ENCODE measurements around the gene WASHC3. TPM values are rescaled to one million over a fixed set of nuclear protein-coding genes. Genes with fewer than 3 reads are reported as not detected.

WASHC3 gene
- total RNA-seq, 6 experiments from 2014 or later: 49.2 to 61.0 (median 54.8) TPM

- Mint-ChIP-seq H3K9me3 (no peaks in the 10 kb centered on the region), H3K36me3 (ENCODE audit: low read depth) (peaks cover 17% of the 10 kb centered on the region), H3K27ac (no peak overlapping the region), H3K4me1 (ENCODE audit: low read depth) (peaks cover 5% of the 10 kb centered on the region), H3K4me3 (no peak overlapping the region), H3K27me3 (ENCODE audit: insufficient read depth) (no peaks in the 10 kb centered on the region)
- DNase-seq: no peak
- TF ChIP-seq CTCF (IDR thresholded peaks at IDR 0.05): no peak
Observed at GRCh38 chr12:102016472-102016871, 45.3 kb downstream of the WASHC3 start.

DNA sequence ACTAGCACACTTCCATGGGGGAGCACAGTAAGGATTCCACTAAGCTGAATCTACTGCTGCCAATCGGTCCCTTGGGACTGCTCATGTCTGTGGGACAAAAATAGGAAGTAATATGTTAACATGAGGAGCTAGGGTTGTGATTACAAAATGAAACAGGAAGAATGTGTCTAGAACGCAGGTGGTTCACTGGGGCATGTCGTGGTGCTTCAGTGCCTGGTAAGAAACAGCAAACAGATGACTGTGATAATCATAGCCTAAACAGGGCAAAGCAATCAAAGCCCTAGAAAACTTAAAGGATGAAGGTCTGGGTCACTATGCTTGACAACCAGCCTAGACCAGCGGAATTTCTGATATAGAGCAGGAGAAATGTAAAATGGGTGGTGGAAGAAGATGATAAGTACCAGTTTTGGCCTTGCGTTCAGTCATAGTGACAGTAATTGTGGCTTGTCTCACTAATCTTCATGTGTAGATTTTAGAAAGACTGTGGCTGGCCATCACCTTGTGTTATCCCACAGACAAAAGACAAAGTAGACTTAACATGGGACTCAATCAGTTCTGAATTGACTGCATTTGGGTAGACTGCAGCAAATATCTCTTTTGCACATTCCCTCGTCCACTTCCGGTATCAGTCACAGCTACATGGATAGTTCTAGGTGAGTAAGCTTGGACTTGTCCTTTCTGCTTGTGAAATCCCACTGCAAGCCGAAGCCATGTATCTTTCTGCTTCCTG lies 51.4 kb downstream of the WASHC3 start:
- Mint-ChIP-seq H3K4me1 (ENCODE audit: low read depth) (no peaks in the 10 kb centered on the region), H3K36me3 (ENCODE audit: low read depth) (peaks cover 5% of the 10 kb centered on the region; the same call in 1 of the 2 replicates), H3K27me3 (ENCODE audit: insufficient read depth) (no peaks in the 10 kb centered on the region), H3K9me3 (no peaks in the 10 kb centered on the region), H3K27ac (no peak overlapping the region), H3K4me3 (no peak overlapping the region)
- no peak for TF ChIP-seq CTCF (IDR thresholded peaks at IDR 0.05)
- DNase-seq: no peak

- Mint-ChIP-seq H3K9me3 (no peaks in the 10 kb centered on the region), H3K4me1 (ENCODE audit: low read depth) (no peaks in the 10 kb centered on the region), H3K36me3 (ENCODE audit: low read depth) (peaks cover 5% of the 10 kb centered on the region; the same call in 1 of the 2 replicates), H3K27ac (no peak overlapping the region), H3K27me3 (ENCODE audit: insufficient read depth) (no peaks in the 10 kb centered on the region), H3K4me3 (no peak overlapping the region)
- no peak for TF ChIP-seq CTCF (IDR thresholded peaks at IDR 0.05)
- no peak for DNase-seq
Observed at GRCh38 chr12:102009796-102010195, 52.0 kb downstream of the WASHC3 start.

GRCh38 chr12:102008615-102009126 lies 53.1 kb downstream of the WASHC3 start:
- no peaks in the 10 kb centered on the region for H3K4me1 Mint-ChIP-seq (ENCODE audit: low read depth)
- no peak for DNase-seq
- H3K9me3 Mint-ChIP-seq: no peaks in the 10 kb centered on the region
- no peaks in the 10 kb centered on the region for H3K27me3 Mint-ChIP-seq (ENCODE audit: insufficient read depth)
- TF ChIP-seq CTCF (IDR thresholded peaks at IDR 0.05): no peak
- H3K4me3 Mint-ChIP-seq: no peak overlapping the region
- no peak overlapping the region for H3K27ac Mint-ChIP-seq
- peaks cover 5% of the 10 kb centered on the region; the same call in 1 of the 2 replicates for H3K36me3 Mint-ChIP-seq (ENCODE audit: low read depth)

DNA sequence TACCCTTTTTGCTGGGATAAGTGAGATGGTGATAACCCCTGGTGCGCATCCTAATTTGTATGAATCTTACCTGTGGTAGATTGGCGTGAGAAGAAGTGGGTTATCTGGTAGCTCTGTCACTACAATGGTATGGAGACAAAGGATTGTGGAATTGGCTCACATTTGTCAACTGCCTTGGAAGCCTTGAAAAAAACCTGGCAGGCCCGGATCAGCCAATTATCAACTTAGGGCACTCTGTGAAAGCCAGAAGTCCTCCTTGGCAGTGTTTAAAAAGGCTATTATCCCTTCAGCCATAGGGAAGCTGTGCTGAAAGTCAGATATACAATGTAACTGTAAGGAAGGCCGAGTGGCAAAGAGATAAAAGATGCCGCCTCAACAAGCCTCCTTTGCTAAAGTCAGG lies 56.5 kb downstream of the WASHC3 start:
- H3K27me3 Mint-ChIP-seq (ENCODE audit: insufficient read depth): peaks cover 1% of the 10 kb centered on the region; the same call in 1 of the 2 replicates
- H3K4me3 Mint-ChIP-seq: no peak overlapping the region
- no peaks in the 10 kb centered on the region for H3K9me3 Mint-ChIP-seq
- no peak for TF ChIP-seq CTCF (IDR thresholded peaks at IDR 0.05)
- H3K36me3 Mint-ChIP-seq (ENCODE audit: low read depth): no peaks in the 10 kb centered on the region
- no peak overlapping the region for H3K27ac Mint-ChIP-seq
- no peaks in the 10 kb centered on the region for H3K4me1 Mint-ChIP-seq (ENCODE audit: low read depth)
- no peak for DNase-seq
